Mesendoderm (in vitro differentiated cells): ENCODE results near the gene CDCP2.

Experiments
- DNase-seq: peaks from one replicate; pipeline ENCODE4 v3.0.0; 2013
- H2AK5ac ChIP-seq: 2 replicates; pipeline ENCODE4 v1.6.1; 2013; ENCODE audit warnings: low read length, inconsistent platforms
- H2BK120ac ChIP-seq: 2 replicates; pipeline ENCODE4 v1.6.1; 2013; ENCODE audit warnings: low read depth, mild to moderate bottlenecking, low read length, moderate library complexity, mixed read lengths
- H2BK15ac ChIP-seq: replicated peaks from 2 replicates; pipeline ENCODE4 v1.6.1; 2013; ENCODE audit warnings: low read depth, mild to moderate bottlenecking, moderate library complexity
- H2BK5ac ChIP-seq: 2 replicates; pipeline ENCODE4 v1.6.1; 2013; ENCODE audit warnings: low read length, inconsistent platforms
- H3K18ac ChIP-seq: 2 replicates; pipeline ENCODE4 v1.6.1; 2013; ENCODE audit warnings: mild to moderate bottlenecking, low read length, mixed read lengths
- H3K23ac ChIP-seq: one replicate; pipeline ENCODE4 v1.6.1; 2013; ENCODE audit warnings: low read length
- H3K27ac ChIP-seq: 2 replicates; pipeline ENCODE4 v1.5.1; 2013; ENCODE audit warnings: low read depth, mild to moderate bottlenecking, inconsistent platforms, low read length, moderate library complexity
- H3K27me3 ChIP-seq: 2 replicates; pipeline ENCODE4 v1.6.1; 2013; ENCODE audit warnings: low read length, control low read depth, mild to moderate bottlenecking, inconsistent platforms; ENCODE audit not compliant: insufficient read depth, poor library complexity
- H3K36me3 ChIP-seq: 2 replicates; pipeline ENCODE4 v1.6.1; 2013; ENCODE audit warnings: low read length, inconsistent platforms; ENCODE audit not compliant: control insufficient read depth, insufficient read depth
- H3K4ac ChIP-seq: one replicate; pipeline ENCODE4 v1.6.1; 2013; ENCODE audit warnings: low read depth, mild to moderate bottlenecking, low read length, moderate library complexity
- H3K4me1 ChIP-seq: 2 replicates; pipeline ENCODE4 v1.6.1; 2013; ENCODE audit warnings: low read depth, low read length, inconsistent platforms; ENCODE audit not compliant: control insufficient read depth
- H3K4me2 ChIP-seq: 2 replicates; pipeline ENCODE4 v1.6.1; 2013; ENCODE audit warnings: low read length
- H3K4me3 ChIP-seq: 2 replicates; pipeline ENCODE4 v1.5.1; 2013; ENCODE audit warnings: mild to moderate bottlenecking, low read length
- H3K56ac ChIP-seq: one replicate; pipeline ENCODE4 v1.6.1; 2013; ENCODE audit warnings: low read length
- H3K79me1 ChIP-seq: 2 replicates; pipeline ENCODE4 v1.6.1; 2013; ENCODE audit warnings: low read length, inconsistent platforms
- H3K79me2 ChIP-seq: 2 replicates; pipeline ENCODE4 v1.6.1; 2013; ENCODE audit warnings: mild to moderate bottlenecking, low read length; ENCODE audit not compliant: control insufficient read depth, insufficient read depth
- H3K9ac ChIP-seq: 2 replicates; pipeline ENCODE4 v1.6.1; 2013; ENCODE audit warnings: low read length, inconsistent platforms
- H4K5ac ChIP-seq: one replicate; pipeline ENCODE4 v1.6.1; 2013; ENCODE audit warnings: low read length
- H4K8ac ChIP-seq: one replicate; pipeline ENCODE4 v1.6.1; 2013; ENCODE audit warnings: low read depth, mild to moderate bottlenecking, control low read depth, low read length, moderate library complexity
- WGBS: extraction: QIAGEN DNeasy Blood & Tissue Kit; methylation state at CpG from one replicate; pipeline ENCODE4 v1.1.7; 2013; ENCODE audit warnings: low lambda C conversion rate, missing lambda C conversion rate; ENCODE audit not compliant: insufficient coverage; ENCODE audit errors: extremely low coverage; 5-methylcytosine and 5-hydroxymethylcytosine counted together

CDCP2 gene

DNA sequence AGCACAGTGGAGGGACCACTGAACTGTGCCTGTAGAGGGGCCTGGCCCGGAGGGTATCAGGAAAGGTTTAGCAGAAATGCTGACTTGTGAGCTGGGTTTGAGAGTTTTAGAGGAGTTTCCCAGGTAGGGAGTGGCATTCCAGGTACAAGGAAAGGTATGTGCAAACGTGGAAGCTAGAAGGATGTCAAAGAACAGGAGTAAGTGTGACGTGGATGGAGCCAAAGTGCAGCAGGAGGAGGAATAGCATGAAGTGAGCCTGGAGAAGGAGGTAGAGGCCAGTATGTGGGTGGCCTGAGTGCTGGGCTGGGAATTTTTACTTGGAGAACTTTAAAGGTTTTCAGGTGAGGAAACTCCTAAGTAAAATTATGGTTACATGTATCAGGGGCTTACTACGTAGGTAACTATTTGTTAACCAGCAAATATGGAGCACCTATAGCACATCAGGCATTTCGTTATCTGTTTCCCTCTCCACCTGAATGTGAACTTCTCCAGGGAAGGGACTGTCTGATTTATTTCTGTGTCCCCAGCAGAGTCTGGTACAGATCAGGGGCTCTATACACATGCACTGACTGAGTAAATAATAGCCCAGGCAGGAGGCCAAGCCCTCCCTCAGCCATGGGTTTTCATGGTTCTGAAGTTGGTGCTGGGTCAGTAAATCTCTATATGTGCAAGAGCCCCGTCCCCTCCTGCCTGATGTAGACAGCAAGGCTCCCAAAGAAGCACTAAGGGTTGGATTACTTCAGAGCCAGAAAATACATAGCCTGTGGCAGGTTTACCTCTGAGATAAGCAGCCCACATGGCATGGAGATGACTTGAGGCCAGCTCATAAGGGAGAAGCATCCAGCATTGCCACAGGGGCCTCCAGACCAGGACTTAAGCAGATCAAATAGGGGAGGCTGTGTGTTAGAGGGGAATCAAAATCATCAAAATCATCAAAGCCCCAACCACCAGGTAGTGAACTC is 43.4 kb downstream of the CDCP2 start:
- Histone ChIP-seq H2AK5ac (no peak overlapping the region), H3K27ac (no peak overlapping the region), H3K56ac (no peak overlapping the region), H2BK5ac (no peak overlapping the region), H4K8ac (no peak overlapping the region), H3K36me3 (no peaks in the 10 kb centered on the region), H3K23ac (no peak overlapping the region), H2BK15ac (no peak overlapping the region), H3K79me2 (no peaks in the 10 kb centered on the region), H4K5ac (no peak overlapping the region), H3K9ac (no peak overlapping the region), H3K79me1 (no peaks in the 10 kb centered on the region), H3K4me3 (no peak overlapping the region), H3K27me3 (no peaks in the 10 kb centered on the region), H3K18ac (no peak overlapping the region), H2BK120ac (no peak overlapping the region), H3K4me1 (no peaks in the 10 kb centered on the region), H3K4me2 (no peak overlapping the region), H3K4ac (no peak overlapping the region)
- no peak for DNase-seq
- WGBS: no CpG with 5 or more reads among the region's 6 CpGs

DNA sequence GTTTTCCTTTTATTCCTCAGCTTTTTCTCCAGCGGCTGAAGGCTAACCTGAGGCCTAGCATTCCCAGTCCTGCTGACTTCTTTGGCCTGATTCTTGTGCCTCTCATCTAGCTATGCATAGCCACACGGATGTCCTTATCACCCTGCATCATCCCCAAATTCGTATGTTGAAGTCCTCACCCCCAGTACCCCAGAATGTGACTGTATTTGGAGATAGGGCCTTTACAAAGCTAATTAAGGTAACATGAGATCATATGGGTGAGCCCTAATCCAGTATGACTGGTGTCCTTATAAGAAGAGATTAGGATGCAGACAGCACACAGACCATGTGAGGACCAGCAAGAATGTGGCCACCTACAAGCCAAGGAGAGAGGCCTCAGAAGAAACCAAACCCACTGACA is 44.6 kb downstream of the CDCP2 start:
- Histone ChIP-seq H3K79me1 (no peaks in the 10 kb centered on the region), H3K36me3 (no peaks in the 10 kb centered on the region), H3K4me2 (no peak overlapping the region), H3K23ac (no peak overlapping the region), H2BK15ac (no peak overlapping the region), H3K18ac (no peak overlapping the region), H3K56ac (no peak overlapping the region), H3K27ac (no peak overlapping the region), H2BK120ac (no peak overlapping the region), H3K27me3 (no peaks in the 10 kb centered on the region), H4K5ac (no peak overlapping the region), H4K8ac (no peak overlapping the region), H3K79me2 (no peaks in the 10 kb centered on the region), H2BK5ac (no peak overlapping the region), H3K9ac (no peak overlapping the region), H3K4me1 (no peaks in the 10 kb centered on the region), H3K4ac (no peak overlapping the region), H2AK5ac (no peak overlapping the region), H3K4me3 (no peak overlapping the region)
- no peak for DNase-seq
- no CpG with 5 or more reads among the region's 3 CpGs for WGBS

GRCh38 chr1:54107131-54107530 is 45.7 kb downstream of the CDCP2 start:
- no peak overlapping the region for H2BK15ac ChIP-seq
- H3K27ac ChIP-seq: no peak overlapping the region
- H3K79me1 ChIP-seq: no peaks in the 10 kb centered on the region
- H3K23ac ChIP-seq: no peak overlapping the region
- no peak overlapping the region for H4K5ac ChIP-seq
- no peak overlapping the region for H4K8ac ChIP-seq
- no peaks in the 10 kb centered on the region for H3K27me3 ChIP-seq
- H3K18ac ChIP-seq: no peak overlapping the region
- H3K4me3 ChIP-seq: no peak overlapping the region
- no CpG with 5 or more reads among the region's 2 CpGs for WGBS
- no peak overlapping the region for H2BK120ac ChIP-seq
- no peak overlapping the region for H2AK5ac ChIP-seq
- no peaks in the 10 kb centered on the region for H3K36me3 ChIP-seq
- DNase-seq: peak; percentile 56
- H3K4ac ChIP-seq: no peak overlapping the region
- H3K9ac ChIP-seq: no peak overlapping the region
- no peak overlapping the region for H3K56ac ChIP-seq
- H3K4me2 ChIP-seq: no peak overlapping the region
- H2BK5ac ChIP-seq: no peak overlapping the region
- no peaks in the 10 kb centered on the region for H3K79me2 ChIP-seq
- H3K4me1 ChIP-seq: no peaks in the 10 kb centered on the region

- no peak overlapping the region for H3K4ac ChIP-seq
- no peaks in the 10 kb centered on the region for H3K36me3 ChIP-seq
- H3K4me3 ChIP-seq: no peak overlapping the region
- H3K23ac ChIP-seq: no peak overlapping the region
- H2AK5ac ChIP-seq: no peak overlapping the region
- H3K27me3 ChIP-seq: no peaks in the 10 kb centered on the region
- H4K5ac ChIP-seq: no peak overlapping the region
- H2BK15ac ChIP-seq: no peak overlapping the region
- no peak overlapping the region for H3K4me2 ChIP-seq
- H3K27ac ChIP-seq: no peak overlapping the region
- no peak overlapping the region for H4K8ac ChIP-seq
- no peaks in the 10 kb centered on the region for H3K4me1 ChIP-seq
- no peak overlapping the region for H3K56ac ChIP-seq
- no peak for DNase-seq
- H2BK120ac ChIP-seq: no peak overlapping the region
- H3K9ac ChIP-seq: no peak overlapping the region
- H3K79me1 ChIP-seq: no peaks in the 10 kb centered on the region
- no CpG with 5 or more reads among the region's 6 CpGs for WGBS
- H3K18ac ChIP-seq: no peak overlapping the region
- no peaks in the 10 kb centered on the region for H3K79me2 ChIP-seq
- H2BK5ac ChIP-seq: no peak overlapping the region
These were observed 47.0 kb downstream of the CDCP2 start for GRCh38 chr1:54105736-54106269.

- H3K4me3 ChIP-seq: no peak overlapping the region
- H2BK15ac ChIP-seq: no peak overlapping the region
- DNase-seq: no peak
- no peak overlapping the region for H3K9ac ChIP-seq
- no peaks in the 10 kb centered on the region for H3K79me2 ChIP-seq
- no peak overlapping the region for H3K18ac ChIP-seq
- H3K4ac ChIP-seq: no peak overlapping the region
- no peak overlapping the region for H3K4me2 ChIP-seq
- H4K5ac ChIP-seq: no peak overlapping the region
- H3K23ac ChIP-seq: no peak overlapping the region
- no peaks in the 10 kb centered on the region for H3K27me3 ChIP-seq
- no peaks in the 10 kb centered on the region for H3K79me1 ChIP-seq
- no peaks in the 10 kb centered on the region for H3K36me3 ChIP-seq
- no peak overlapping the region for H2AK5ac ChIP-seq
- no CpG with 5 or more reads among the region's 1 CpG for WGBS
- H2BK5ac ChIP-seq: no peak overlapping the region
- no peak overlapping the region for H3K56ac ChIP-seq
- no peak overlapping the region for H2BK120ac ChIP-seq
- no peak overlapping the region for H3K27ac ChIP-seq
- H3K4me1 ChIP-seq: no peaks in the 10 kb centered on the region
- H4K8ac ChIP-seq: no peak overlapping the region
These were observed 47.7 kb downstream of the CDCP2 start for GRCh38 chr1:54105080-54105479.
